Fibroblast of skin of abdomen (primary cell): ENCODE data around the gene PYGO2.

Source experiments
- DNase-seq: peaks from one replicate; pipeline ENCODE4 v3.0.0-alpha.2; 2013

Gene PYGO2

DNA sequence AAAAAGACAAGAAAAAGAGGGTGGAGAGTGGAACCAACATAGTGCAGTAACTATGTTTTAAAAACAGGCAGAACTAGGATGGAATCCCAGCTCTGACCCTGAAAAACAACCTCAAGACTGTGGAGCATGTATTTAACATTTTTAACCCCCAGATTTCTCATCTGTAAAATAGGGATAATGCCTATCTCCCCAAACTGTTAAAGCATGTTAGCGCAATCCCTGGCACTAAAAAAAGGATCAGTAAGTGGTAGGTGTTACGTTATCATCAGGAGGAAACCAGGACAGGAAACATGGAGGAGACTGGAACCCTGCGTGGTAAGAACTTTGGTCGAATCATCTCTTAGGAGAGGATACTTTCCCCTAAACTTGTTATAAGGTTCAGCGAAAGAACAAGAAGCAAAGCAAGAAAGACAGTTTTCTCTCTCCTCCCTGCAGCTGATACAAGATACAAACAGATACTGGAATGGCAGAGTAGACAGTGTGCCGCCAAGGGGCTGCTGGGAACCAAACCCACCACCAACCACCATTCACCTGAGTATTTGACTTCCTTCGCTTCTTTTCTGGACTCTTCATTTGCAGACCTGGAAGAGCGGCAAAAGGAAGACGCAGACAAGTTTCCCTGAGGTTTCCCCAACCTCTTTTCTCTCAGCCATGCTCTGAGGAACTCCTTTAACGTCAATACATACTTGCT lies 991 bp downstream of the PYGO2 start:
- DNase-seq = no peak

GRCh38 chr1:154959426-154959780 lies 2.2 kb downstream of the PYGO2 start:
- no peak for DNase-seq

- DNase-seq = no peak
These were observed 2.7 kb downstream of the PYGO2 start for GRCh38 chr1:154958681-154959425.

- DNase-seq = no peak
These were observed 3.5 kb downstream of the PYGO2 start for GRCh38 chr1:154958036-154958435.

- DNase-seq = no peak
These were observed 4.4 kb downstream of the PYGO2 start for GRCh38 chr1:154957091-154957657.

- DNase-seq = no peak
These were observed 5.0 kb downstream of the PYGO2 start for GRCh38 chr1:154956544-154956941.

DNA sequence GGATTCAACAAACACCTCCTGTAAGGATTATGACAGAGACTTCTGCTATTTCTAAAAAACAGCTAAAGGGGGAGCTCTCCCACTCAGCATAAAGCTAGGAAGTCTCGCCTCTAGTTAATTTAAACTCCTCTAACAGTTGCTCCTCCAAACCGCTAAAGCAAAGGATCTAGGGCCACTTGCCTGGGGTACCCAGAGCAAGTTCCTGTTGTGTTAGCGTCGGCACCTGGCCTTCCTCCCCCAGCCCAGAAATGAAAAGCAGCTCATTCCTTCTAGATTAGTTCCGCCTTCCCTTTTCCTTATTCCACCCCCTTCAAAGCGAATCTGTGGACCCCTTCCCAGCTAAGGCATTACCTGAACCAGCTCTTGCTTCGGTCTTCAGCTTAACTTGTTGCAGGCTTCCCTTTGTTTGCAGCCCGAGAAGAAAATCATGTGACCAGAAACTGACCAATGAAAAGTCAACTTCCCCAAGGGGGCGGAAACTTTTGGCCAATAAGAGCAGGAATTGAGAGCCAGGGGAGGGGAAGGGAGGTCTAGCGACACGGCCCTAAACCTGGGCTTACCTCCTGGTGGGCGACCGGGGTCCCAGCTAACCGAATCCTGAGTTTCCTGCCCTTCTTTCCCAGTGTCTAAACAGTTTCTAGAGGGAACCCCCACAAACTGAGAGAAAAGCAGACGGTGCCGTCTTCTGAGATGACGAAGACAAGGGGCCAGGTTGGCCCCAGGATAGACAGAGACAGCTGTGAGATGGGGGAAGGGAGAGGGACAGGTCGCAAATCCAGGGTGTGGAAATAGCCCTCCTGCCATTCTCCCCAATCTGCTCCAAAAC lies 5.7 kb downstream of the PYGO2 start, which contains the start of gene PBXIP1:
Gene PBXIP1 (minus strand): TSS at position 382 of the 826 bp plus-strand sequence. CDS start 2,378 bp downstream, outside the sequence.
- DNase-seq = peak; percentile 90

DNA sequence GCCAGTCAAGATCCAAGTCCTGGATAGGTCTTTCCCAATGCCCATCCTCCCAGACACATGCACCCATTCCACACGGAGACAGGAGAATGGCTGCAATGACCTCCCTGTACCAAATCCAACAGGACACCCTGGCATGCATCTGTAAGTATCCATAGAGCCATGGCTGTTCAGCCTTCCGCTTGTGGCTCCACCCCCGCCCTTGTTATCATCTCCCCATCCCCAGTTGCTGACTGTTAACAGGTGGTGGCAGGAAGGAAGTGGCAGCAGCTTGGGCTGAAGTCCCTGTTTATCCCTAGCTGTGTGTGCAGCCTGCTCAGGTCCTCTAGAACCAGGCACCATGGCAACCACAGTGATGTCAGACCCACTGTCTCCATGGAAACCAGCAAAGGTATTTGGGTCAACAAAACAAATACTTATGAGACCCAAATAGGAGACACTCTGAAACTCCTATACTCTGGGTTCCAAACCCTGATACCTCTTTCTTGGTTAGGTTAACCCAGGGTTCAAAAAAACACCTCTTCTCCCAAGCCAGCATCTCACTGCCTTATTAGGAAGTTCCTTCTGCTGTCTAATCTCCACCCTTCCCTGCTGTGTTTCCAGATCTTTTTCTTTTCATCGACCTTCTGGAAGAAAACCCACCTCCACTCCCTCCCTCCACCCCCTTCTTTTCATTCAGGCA lies 6.4 kb downstream of the PYGO2 start:
- peak; percentile 38 for DNase-seq

DNA sequence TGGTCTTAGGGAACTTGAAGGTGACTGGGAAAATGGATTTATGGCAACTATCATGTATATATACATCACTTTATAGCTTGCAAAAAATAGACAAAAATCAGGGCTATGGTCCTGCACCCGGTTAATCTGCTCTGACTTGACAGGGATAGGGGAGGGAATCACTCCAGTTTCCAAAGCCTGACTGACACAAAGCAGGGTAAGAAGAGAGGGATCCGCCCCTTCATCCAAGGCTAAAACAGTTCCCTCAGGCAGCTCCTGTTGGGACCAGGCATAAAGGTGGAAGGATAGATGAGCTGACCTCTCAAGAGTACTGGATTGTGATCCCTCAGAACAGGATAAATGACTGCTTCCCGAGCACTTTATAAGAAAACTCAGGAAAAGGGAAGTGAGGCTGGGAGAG lies 7.0 kb downstream of the PYGO2 start:
- no peak for DNase-seq

- DNase-seq = no peak
These were observed 8.0 kb downstream of the PYGO2 start for GRCh38 chr1:154953611-154954038.

DNA sequence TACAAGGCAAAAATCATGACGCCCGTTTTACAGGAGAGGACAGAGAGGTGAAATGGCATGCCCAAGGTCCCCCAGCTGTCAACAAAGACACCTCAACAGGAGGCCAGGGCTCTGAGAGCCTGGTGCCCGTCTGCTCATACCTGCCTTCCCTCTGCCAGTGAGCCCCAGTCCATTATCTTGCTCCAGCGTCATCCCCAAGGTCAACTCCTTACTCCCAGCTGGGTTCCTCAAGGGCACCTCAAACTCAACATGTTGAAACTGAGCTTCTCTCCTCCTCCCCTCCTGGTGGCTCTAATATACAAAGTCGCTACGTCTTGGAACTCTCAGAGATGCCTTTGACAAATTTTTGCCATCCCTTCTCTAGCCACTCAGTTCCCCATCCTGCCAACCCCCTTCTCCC lies 8.9 kb downstream of the PYGO2 start:
- DNase-seq = no peak

DNA sequence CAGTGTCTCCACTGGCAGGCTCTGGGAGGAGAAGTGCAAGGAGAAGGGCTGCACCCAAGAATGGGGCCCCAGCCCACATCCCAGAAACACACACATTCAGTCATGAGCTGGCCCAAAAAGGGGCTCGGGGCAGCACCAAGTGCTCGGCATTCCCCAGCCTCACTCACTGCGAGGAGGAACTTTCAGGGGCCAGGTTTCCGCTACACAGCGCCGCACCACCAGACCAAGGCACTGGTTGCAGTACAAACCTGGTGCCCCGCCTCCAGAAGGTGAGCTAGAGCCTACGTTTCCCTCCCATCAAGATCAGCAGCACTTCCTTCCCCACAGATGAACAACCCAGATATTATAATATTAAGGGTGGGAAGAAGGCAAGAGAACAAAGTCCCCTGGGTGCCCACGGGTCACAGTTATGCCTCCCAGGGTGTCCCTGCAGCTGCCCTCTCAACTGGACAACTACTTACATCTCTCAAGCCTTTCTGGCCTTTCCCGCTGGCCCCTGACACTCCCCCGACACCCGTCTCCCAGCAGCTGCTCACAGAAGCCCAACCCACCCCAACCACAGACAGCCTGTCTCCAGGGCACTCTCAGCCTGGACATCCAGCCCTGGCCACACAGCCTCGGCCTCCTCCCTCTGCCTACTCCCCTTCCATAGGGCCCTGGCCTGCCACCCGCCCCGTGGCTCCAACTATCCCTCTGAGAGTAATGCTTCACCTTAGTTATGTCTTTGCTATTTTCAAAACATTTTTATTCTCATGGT lies 9.5 kb downstream of the PYGO2 start:
- DNase-seq = no peak

- DNase-seq = no peak
These were observed 13.5 kb downstream of the PYGO2 start for GRCh38 chr1:154948079-154948478.

DNA sequence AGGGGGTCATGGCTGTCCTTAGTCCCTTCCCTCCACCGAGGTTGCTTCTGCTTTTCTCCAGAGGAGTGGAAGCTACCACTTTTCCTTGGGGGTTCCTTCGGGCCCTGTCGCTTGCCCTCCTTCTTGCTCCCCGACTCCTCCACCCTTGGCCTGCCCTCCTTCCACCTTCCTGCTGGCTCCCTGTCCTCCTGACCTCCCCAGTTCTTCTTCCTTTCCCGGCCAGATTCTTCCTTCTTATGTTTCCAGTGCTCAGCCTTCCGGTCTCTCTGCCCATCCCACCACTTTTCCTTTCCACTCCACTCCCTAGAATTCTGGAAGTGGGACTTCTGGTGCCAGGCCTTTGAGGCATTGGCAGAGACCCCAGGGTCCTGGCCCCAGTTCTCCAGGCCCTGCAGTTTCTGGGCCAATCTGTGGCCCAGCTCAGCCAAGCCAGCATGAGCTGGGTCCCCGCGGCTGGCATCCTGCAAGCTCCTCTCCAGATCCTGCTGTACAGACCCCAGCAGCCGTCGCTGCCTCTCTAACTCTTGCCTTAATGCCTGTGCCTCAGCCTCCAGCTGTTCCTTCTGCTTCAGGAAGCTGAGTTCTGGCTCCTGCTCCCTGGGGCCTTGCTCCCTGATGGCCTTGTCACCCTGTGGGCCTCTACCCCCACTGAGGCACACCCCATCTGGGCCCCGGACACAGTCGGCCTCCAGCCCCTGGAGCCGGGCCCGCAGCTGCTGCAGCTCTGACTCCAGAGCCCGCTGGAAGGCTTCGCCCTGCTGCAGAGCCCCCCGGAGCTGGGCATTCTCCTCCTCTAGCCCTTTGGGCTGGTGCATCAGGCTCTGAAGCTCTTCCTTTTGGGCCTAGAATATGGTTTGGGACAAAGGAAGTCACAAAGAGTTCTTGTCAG lies 15.4 kb downstream of the PYGO2 start:
- DNase-seq = no peak

DNA sequence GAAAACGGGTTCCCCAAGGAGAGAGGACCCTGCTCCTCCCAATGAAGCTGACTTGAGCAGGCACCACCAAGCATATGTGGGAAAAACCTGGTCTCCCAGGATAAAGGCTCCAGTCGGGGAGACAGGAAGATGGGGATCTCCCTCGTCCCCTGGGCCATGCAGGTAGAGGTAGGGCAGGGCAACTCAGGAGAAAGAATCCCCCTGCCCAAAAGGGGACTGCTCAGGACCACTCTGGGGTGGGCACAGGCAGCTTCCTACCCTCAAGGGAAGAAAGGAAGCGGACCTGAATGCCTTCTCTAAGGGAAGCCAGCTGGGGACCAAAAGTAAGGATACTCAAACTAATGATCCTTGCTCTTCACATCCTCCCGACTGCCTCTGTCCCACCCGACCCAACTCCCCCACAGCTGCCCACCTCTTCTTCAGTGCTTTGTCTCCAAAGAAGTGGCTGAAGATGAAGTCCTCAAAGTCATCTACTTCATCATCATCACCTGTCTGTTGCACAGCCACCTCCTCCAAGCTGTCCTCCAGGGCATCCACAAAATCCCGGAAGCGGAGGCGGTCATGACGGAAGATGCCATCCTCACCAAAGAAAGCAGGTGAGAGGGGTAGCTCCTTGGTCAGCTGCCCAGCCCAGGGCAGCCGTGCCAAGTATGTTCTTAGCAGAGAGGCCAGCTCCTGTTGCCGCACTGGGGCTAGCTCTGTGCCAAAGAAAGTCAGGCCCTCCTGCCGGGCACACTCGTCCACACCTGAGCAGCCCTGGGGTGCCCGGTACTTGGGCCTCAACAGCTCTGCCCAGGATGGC lies 16.2 kb downstream of the PYGO2 start:
- no peak for DNase-seq

DNA sequence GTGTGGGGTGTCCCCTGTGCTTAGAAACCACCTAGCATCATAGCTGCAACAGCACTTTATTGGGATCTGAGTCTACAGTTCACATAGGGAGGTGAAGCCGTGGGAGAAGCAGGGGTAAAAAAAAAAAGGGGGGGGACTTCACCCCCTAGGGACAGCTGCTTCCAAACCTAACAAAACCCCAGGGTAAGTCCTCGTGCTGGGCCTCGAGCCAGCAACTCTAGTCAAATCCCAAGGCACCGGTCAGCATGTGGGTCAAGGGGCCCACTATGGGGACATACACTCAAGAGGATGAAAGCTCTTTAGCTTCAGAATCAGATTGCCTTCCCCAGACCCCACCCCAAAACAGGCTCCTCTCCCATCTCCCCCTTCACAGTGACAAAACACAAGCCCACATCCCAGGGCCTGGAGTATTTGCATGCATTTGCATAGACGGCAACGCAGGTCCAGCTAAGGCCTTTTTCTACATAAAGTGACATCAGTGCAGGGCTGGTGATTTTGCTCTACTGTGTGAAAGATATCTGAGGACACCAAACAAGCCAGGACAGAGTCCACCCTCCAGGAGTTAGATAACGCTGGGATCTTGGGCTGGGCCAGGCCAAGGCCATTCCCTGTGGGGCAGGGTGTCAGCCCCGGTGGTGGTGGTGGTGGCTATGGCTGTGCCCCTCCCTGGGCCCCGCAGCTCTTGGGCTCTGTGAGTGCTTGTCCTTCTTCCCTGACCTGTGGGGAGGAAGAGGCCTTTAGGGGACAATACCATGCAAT lies 17.0 kb downstream of the PYGO2 start:
- no peak for DNase-seq

GRCh38 chr1:154943649-154944400 lies 17.8 kb downstream of the PYGO2 start:
- DNase-seq = no peak
